ENCODE measurements around the gene ONECUT3.
"Not testable (repeated sequence)": the region's sequence is repeated elsewhere in the genome, so short reads cannot be mapped to it uniquely, and the experiment has no call there.

The ONECUT3 gene

DNA sequence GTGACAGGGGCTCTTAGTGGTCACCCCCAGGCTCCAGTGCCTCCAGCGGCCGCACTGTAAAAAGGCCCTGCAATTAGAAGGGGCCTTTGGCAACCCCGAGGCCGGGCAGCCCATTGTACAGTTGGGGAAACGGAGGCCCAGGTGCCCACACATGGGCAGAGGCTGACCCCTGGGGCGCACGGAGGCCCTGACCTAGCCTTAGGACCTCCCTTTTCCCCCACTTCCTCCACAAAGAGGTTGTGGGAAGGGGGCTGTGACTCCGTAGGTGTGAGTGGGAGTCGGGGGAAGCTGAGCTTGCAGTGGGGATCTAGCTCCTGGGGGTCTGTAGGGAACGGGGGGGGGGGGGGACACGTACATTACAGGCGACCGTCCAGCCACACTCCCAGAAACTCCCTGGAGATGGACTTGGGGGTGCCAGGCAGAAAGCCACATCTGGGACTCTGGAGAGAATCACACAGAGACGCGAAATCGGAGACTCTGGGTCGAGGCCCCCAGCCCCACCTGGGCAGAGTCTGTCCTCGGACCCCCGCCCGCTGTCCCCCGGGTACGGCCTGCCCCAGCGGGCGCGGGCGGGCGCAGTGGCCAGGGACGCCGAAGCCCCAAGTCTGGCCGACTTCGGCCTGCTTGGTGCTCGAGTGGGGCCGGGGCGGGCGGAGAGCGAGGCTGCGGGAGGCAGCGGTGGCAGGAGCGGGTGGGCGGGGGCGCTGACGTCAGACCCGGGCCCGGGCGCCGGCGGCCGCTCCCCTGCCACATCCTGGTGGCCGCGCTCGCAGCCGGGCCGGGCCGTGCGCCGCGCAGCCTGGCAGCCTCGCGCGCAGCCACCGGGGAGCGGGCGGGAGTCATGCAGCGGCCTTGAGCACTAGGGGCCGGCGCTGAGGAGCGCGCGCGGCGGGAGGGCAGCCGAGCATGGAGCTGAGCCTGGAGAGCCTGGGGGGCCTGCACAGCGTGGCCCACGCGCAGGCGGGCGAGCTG is at the start of gene ONECUT3:
ONECUT3 (plus strand) TSS at position 750 of the 972 bp plus-strand sequence; CDS start at position 907, 157 bp downstream.
- H3K27ac ChIP-seq = no peak within 1 kb of the TSS

GRCh38 chr19:1704339-1704738 is 49.0 kb upstream of the ONECUT3 start:
- H3K27ac ChIP-seq = no peak overlapping the region
- TF ChIP-seq, protein P1, sequence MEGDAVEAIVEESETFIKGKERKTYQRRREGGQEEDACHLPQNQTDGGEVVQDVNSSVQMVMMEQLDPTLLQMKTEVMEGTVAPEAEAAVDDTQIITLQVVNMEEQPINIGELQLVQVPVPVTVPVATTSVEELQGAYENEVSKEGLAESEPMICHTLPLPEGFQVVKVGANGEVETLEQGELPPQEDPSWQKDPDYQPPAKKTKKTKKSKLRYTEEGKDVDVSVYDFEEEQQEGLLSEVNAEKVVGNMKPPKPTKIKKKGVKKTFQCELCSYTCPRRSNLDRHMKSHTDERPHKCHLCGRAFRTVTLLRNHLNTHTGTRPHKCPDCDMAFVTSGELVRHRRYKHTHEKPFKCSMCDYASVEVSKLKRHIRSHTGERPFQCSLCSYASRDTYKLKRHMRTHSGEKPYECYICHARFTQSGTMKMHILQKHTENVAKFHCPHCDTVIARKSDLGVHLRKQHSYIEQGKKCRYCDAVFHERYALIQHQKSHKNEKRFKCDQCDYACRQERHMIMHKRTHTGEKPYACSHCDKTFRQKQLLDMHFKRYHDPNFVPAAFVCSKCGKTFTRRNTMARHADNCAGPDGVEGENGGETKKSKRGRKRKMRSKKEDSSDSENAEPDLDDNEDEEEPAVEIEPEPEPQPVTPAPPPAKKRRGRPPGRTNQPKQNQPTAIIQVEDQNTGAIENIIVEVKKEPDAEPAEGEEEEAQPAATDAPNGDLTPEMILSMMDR (conservative IDR thresholded peaks at IDR 0.05) = no peak

More for the DNA sequence above, at the start of gene ONECUT3:
- TF ChIP-seq, protein P1 (conservative IDR thresholded peaks at IDR 0.05) = no peak

DNA sequence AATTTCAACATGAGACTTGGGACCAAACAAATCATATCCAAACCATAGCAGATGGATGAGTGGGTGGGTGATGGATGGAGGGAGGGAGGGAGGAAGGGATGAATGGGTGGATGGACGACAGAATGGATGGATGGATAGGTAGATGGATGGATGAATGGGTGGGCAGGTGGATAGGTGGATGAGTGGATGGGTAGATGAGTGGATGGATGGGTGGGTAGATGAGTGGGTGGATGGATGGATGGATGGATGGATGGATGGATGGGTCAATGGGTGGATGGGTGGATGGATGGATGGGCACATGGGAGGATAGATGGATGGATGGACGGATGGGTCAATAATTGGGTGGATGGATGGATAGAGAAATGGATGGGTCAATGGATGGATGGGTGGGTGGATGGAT is 47.9 kb upstream of the ONECUT3 start:
- no peak overlapping the region for H3K27ac ChIP-seq
- TF ChIP-seq, protein P1 (conservative IDR thresholded peaks at IDR 0.05) = no peak

DNA sequence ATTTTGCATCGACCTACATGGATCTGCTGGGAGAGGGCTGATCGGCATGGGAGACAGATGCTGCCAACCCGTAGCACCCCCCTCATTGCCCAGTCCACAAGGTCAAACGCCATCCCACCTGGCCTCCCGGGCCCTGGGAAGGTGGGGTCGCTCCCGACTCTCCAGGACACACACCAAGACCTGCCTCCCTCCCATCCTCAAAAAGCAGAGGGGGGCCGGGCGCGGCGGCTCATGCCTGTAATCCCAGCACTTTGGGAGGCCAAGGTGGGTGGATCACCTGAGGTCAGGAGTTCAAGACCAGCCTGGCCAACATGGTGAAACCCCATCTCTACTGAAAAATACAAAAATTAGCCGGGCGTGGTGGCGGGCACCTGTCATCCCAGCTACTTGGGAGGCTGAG is 46.7 kb upstream of the ONECUT3 start:
- not testable (repeated sequence) for H3K27ac ChIP-seq

GRCh38 chr19:1707240-1707639 is 46.1 kb upstream of the ONECUT3 start:
- no peak overlapping the region for H3K27ac ChIP-seq
- TF ChIP-seq, protein P1 (conservative IDR thresholded peaks at IDR 0.05) = no peak

GRCh38 chr19:1713170-1713569 is 40.1 kb upstream of the ONECUT3 start:
- TF ChIP-seq, protein P1 (conservative IDR thresholded peaks at IDR 0.05) = no peak
- H3K27ac ChIP-seq = no peak overlapping the region

GRCh38 chr19:1715540-1715939 is 37.8 kb upstream of the ONECUT3 start:
- TF ChIP-seq, protein P1 (conservative IDR thresholded peaks at IDR 0.05) = no peak
- no peak overlapping the region for H3K27ac ChIP-seq
